ENCODE results near the gene SOCS6. TPM values are rescaled to one million over a fixed set of nuclear protein-coding genes. Genes with fewer than 3 reads are reported as not detected.

The SOCS6 gene
- polyA plus RNA-seq, 2 of the 4 experiments (the other 2 are of a cell fraction): 31.2 to 88.2 TPM

DNA sequence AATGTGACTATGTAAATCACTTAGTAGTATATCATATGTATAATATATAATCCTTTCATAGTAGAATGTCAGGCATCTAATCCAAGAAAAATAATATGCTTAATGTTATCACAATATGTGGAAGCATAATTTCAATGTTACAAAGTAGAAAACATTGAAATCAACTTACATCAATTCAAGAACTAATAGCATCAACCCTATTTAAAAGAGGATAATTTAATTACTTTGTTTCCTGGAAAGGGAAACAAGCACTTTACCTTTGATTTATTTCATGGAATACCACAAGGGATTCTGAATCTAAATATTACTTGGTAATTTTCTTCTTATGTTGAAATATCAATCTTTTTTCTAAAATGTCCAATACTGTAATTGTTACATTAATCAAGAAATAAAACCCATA lies 30.6 kb upstream of the SOCS6 start:
- POLR2A ChIA-PET: no interaction called here

DNA sequence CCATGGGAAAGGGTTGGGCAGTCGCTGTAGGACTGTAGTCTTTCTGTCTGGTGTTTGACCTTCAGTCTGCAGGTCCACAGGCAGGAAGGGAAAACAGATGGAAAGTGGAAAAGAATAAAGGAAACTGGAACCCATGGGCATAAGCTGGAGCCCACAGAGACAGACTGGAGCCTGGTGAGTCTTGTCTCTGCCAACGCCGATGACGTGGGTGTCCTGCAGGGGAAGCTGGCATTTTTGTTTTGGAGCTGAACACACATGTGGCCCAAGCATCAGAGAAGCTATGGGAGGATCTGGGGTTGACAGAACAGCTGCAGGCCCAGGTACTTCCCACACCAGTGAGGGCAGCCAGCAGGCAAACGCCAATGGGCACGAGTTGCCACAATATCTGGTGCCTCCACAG lies 28.2 kb upstream of the SOCS6 start:
- DNase-seq (ENCODE audit: low read depth in 1 of 2, low spot score in 1 of 2) (no peak), ATAC-seq (no peak), FAIRE-seq (no peak)
- POLR2A ChIA-PET: no interaction called here
- H3K4me3 ChIP-seq: no peak overlapping the region
- H3K9me3 ChIP-seq: no peaks in the 10 kb centered on the region; the same call in 2 of the 3 replicates
- H3K4me1 ChIP-seq: peaks cover 10% of the 10 kb centered on the region; the same call in 1 of the 3 replicates
- 80% methylated on average over 6 of the region's 6 CpGs for WGBS (ENCODE audit: missing lambda C conversion rate)
- no peak overlapping the region for H3K27ac ChIP-seq
- TF ChIP-seq NFE2L2 (conservative IDR thresholded peaks at IDR 0.05; ENCODE audit: low read length) (no peak), MAFK (IDR thresholded peaks at IDR 0.05; ENCODE audit: partially characterized antibody) (no peak), CHD4 (IDR thresholded peaks at IDR 0.05; ENCODE audit: borderline replicate concordance) (no peak), SREBF2 (IDR thresholded peaks at IDR 0.05) (no peak), KDM5A (IDR thresholded peaks at IDR 0.05) (no peak), CBX2 (IDR thresholded peaks at IDR 0.05; ENCODE audit: borderline replicate concordance, low read depth) (no peak), MAZ (IDR thresholded peaks at IDR 0.05; ENCODE audit: borderline replicate concordance, low read depth, low read length) (no peak), TFCP2L1 (CRISPR knock-in tag; IDR thresholded peaks at IDR 0.05) (no peak), POLR2AphosphoS2 (conservative IDR thresholded peaks at IDR 0.05; ENCODE audit: low read length) (no peak), EHF (CRISPR knock-in tag; IDR thresholded peaks at IDR 0.05) (no peak), NR3C1 (IDR thresholded peaks at IDR 0.05) (no peak), BHLHE40 (IDR thresholded peaks at IDR 0.05; ENCODE audit: low read depth, low read length) (no peak), CHD2 (IDR thresholded peaks at IDR 0.05; ENCODE audit: low read length, partially characterized antibody) (no peak), PHF8 (IDR thresholded peaks at IDR 0.05; ENCODE audit: borderline replicate concordance, low read depth) (no peak), KDM1A (IDR thresholded peaks at IDR 0.05; ENCODE audit: low read depth) (no peak), FOXS1 (CRISPR knock-in tag; IDR thresholded peaks at IDR 0.05) (no peak)
- TF ChIP-seq, protein P1, sequence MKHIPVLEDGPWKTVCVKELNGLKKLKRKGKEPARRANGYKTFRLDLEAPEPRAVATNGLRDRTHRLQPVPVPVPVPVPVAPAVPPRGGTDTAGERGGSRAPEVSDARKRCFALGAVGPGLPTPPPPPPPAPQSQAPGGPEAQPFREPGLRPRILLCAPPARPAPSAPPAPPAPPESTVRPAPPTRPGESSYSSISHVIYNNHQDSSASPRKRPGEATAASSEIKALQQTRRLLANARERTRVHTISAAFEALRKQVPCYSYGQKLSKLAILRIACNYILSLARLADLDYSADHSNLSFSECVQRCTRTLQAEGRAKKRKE (CRISPR knock-in tag; IDR thresholded peaks at IDR 0.05; ENCODE audit: low read depth): no peak
- TF ChIP-seq, protein P2, sequence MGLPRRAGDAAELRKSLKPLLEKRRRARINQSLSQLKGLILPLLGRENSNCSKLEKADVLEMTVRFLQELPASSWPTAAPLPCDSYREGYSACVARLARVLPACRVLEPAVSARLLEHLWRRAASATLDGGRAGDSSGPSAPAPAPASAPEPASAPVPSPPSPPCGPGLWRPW (IDR thresholded peaks at IDR 0.05): no peak
- CTCF ChIA-PET: interaction anchor here (1.1 kb wide), 1 partner anchor 190 kb away, joined by 3 read pairs; no protein-coding TSS in a partner anchor
- no peak overlapping the region for H3K4me2 ChIP-seq

More for the DNA sequence above, 30.6 kb upstream of the SOCS6 start:
- TF ChIP-seq ESRRA (IDR thresholded peaks at IDR 0.05; ENCODE audit: borderline replicate concordance, low read length) (no peak), ZC3H11A (IDR thresholded peaks at IDR 0.05) (no peak), SMC3 (IDR thresholded peaks at IDR 0.05) (no peak), RFX5 (IDR thresholded peaks at IDR 0.05) (no peak), GATA3 (IDR thresholded peaks at IDR 0.05; ENCODE audit: borderline replicate concordance) (no peak), CEBPB (IDR thresholded peaks at IDR 0.05) (no peak), ZSCAN20 (CRISPR knock-in tag; IDR thresholded peaks at IDR 0.05) (no peak), POLR2A (IDR thresholded peaks at IDR 0.05; ENCODE audit: low read length) (no peak), HOXB13 (CRISPR knock-in tag; IDR thresholded peaks at IDR 0.05; ENCODE audit: low read depth) (no peak), KDM1A (IDR thresholded peaks at IDR 0.05; ENCODE audit: low read depth) (no peak), CBX2 (IDR thresholded peaks at IDR 0.05; ENCODE audit: borderline replicate concordance, low read depth) (no peak), FOSL2 (IDR thresholded peaks at IDR 0.05) (no peak), FOSL2 (CRISPR knock-in tag; IDR thresholded peaks at IDR 0.05) (no peak)
- TF ChIP-seq, protein P1 (CRISPR knock-in tag; IDR thresholded peaks at IDR 0.05; ENCODE audit: low read depth): no peak
- TF ChIP-seq, protein P3, sequence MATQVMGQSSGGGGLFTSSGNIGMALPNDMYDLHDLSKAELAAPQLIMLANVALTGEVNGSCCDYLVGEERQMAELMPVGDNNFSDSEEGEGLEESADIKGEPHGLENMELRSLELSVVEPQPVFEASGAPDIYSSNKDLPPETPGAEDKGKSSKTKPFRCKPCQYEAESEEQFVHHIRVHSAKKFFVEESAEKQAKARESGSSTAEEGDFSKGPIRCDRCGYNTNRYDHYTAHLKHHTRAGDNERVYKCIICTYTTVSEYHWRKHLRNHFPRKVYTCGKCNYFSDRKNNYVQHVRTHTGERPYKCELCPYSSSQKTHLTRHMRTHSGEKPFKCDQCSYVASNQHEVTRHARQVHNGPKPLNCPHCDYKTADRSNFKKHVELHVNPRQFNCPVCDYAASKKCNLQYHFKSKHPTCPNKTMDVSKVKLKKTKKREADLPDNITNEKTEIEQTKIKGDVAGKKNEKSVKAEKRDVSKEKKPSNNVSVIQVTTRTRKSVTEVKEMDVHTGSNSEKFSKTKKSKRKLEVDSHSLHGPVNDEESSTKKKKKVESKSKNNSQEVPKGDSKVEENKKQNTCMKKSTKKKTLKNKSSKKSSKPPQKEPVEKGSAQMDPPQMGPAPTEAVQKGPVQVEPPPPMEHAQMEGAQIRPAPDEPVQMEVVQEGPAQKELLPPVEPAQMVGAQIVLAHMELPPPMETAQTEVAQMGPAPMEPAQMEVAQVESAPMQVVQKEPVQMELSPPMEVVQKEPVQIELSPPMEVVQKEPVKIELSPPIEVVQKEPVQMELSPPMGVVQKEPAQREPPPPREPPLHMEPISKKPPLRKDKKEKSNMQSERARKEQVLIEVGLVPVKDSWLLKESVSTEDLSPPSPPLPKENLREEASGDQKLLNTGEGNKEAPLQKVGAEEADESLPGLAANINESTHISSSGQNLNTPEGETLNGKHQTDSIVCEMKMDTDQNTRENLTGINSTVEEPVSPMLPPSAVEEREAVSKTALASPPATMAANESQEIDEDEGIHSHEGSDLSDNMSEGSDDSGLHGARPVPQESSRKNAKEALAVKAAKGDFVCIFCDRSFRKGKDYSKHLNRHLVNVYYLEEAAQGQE (IDR thresholded peaks at IDR 0.05): no peak
- TF ChIP-seq, protein P4, sequence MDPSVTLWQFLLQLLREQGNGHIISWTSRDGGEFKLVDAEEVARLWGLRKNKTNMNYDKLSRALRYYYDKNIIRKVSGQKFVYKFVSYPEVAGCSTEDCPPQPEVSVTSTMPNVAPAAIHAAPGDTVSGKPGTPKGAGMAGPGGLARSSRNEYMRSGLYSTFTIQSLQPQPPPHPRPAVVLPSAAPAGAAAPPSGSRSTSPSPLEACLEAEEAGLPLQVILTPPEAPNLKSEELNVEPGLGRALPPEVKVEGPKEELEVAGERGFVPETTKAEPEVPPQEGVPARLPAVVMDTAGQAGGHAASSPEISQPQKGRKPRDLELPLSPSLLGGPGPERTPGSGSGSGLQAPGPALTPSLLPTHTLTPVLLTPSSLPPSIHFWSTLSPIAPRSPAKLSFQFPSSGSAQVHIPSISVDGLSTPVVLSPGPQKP (IDR thresholded peaks at IDR 0.05; ENCODE audit: low read depth, low read length): no peak
- TF ChIP-seq, protein P5, sequence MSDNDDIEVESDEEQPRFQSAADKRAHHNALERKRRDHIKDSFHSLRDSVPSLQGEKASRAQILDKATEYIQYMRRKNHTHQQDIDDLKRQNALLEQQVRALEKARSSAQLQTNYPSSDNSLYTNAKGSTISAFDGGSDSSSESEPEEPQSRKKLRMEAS (IDR thresholded peaks at IDR 0.05): no peak
- H3K4me3 ChIP-seq: no peak overlapping the region
- DNase-seq (ENCODE audit: low read depth in 1 of 2, low spot score in 1 of 2): no peak
- ATAC-seq: no peak
- H3K4me1 ChIP-seq: peaks cover 6% of the 10 kb centered on the region; the same call in 1 of the 3 replicates
- FAIRE-seq: no peak
- H3K9me3 ChIP-seq: no peaks in the 10 kb centered on the region; the same call in 2 of the 3 replicates
- no peak overlapping the region for H3K27ac ChIP-seq
- H3K4me2 ChIP-seq: no peak overlapping the region
- CTCF ChIA-PET: no interaction called here

Data from A549 (cell line).